Endometrial microvascular endothelial cells (primary cell): ENCODE measurements around the gene RABEP2. TPM values are rescaled to one million over a fixed set of nuclear protein-coding genes. Genes with fewer than 3 reads are reported as not detected.
"Not testable (repeated sequence)": the region's sequence is repeated elsewhere in the genome, so short reads cannot be mapped to it uniquely, and the experiment has no call there.

Experiments used
- in situ Hi-C: cut with HindIII; loops from 2 replicates; pipeline ENCODE4 v1.10.0; 2017; ENCODE audit warnings: low sequenced_read_pairs, low pct_unique_long_range_greater_than_20kb; ENCODE audit errors: inconsistent ontology term
- total RNA-seq: library from RNA; depleted of rRNA; stranded (reverse); fragments of >200 nt; gene quantifications from one replicate; pipeline ENCODE4 v1.2.3, GENCODE V29; 2015; ENCODE audit errors: inconsistent ontology term

The RABEP2 gene
- total RNA-seq, 1 donor from 2014 or later, result 116 TPM

DNA sequence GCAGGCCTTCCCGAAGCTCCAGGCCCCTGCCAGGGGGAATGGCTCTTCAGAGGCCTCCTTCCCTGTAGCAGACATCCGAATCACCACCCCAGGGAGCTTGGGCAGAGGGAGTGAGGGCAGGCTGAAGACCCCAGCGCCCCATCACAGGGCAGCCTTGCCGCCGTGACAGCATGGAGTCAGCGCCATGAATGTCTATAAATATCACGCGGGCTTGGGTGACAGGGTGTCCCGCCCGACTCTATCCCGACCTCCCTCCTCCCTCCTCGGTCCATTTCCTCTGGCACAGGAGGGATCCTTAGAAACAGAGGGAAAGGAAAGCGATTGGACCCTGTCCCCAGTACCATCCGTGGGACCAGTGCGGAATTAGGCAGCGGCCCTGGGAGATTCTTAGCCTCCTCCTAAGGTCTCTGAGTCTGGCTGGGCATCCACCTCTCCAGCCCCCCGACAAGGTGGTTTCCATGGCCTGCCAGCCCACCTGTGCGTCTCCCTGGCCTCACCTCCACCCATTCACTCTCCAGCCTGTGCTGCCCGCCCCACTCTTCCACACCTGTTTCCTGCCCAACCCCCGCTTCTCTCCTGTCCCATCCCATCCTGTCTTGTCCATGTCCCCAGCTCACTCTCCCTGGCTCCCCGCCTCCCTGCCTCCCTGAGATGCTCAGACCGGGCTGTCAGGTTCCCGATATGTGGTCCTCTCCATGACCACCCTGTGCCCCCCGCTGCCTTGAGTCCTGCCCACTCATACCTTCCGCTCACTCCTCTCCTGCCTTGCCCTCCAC lies 41.6 kb downstream of the RABEP2 start:
- in situ Hi-C loops, result no loop called here

DNA sequence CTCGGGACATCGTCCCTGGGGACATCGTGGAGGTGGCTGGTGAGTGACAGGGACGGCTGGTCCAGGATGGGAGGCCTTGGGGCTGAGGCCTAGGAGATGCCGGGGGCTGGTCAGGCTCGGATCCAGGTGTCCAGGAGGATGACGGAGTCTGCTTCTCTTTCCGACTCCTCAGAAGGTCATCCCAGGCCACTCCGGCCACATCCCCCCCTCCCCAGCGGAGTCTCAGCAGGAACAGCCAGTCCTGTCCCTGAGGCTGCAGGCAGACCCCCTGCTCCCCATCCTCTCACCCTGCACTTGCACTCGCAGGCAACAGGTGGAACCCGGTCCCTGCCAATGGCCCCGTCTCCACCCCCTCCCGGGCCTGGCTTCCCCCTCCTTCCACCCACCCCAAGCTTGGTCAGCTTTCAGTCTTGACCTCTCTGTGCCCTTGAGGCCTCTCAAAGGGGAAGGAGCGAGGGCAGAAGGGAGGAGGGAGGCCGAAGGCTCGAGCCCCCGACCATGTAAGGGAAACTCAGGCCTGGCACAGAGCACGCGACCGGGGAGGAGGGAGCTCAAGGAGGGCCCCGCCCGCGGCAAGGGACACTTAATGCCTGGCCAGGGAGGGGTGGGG lies 42.4 kb downstream of the RABEP2 start:
- in situ Hi-C loops, result no loop called here

DNA sequence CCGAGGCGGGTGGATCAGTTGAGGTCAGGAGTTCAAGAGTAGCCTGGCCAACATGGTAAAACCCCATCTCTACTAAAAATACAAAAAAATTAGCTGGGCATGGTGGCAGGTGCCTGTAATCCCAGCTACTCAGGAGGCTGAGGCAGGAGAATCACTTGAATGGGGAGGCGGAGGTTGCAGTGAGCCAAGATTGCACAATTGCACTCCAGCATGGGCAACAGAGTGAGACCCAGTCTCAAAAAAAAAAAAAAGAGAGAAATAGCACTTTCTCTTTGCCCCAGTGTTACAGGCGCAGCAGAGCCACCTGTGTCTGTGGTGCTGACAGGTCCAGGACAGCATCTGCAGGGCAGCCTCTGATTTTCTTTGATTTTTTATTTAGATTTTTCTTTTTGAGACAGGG lies 43.5 kb downstream of the RABEP2 start:
- in situ Hi-C loops, result not testable (repeated sequence)

DNA sequence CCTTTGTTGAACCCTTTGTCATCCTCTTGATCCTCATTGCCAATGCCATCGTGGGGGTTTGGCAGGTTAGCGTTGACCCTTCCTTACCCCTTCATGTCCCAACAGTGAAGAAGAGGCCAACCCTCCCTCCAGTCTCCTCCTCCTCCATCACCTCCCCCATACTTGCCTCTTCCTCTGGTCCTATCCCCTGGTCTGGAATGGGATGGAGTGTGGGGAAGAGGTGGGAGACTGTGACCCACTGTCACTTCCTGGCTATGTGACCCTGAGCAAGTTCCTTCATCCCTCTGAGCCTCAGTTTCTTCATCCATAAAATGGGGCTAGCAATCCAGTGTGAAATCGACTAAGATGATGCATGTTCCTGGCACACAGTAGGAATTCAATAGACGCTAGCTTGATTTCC lies 44.1 kb downstream of the RABEP2 start:
- in situ Hi-C loops, result no loop called here

DNA sequence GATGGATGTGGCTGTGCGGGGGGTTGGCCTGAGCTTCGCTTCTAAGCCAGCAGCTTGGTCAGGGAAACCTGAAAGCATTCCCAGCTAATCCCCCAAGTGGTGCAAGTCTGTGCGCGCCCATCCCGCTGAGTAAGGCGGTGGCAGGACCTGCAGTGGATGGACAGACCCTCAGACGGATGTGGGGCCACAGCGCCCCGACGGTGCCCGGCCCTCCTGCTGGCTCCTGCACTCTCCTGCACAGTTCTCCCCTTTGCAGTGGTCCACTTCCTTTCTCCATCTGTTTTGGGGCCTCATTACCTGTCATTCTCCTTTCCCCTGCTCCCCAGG lies 44.5 kb downstream of the RABEP2 start:
- in situ Hi-C loops, result no loop called here

DNA sequence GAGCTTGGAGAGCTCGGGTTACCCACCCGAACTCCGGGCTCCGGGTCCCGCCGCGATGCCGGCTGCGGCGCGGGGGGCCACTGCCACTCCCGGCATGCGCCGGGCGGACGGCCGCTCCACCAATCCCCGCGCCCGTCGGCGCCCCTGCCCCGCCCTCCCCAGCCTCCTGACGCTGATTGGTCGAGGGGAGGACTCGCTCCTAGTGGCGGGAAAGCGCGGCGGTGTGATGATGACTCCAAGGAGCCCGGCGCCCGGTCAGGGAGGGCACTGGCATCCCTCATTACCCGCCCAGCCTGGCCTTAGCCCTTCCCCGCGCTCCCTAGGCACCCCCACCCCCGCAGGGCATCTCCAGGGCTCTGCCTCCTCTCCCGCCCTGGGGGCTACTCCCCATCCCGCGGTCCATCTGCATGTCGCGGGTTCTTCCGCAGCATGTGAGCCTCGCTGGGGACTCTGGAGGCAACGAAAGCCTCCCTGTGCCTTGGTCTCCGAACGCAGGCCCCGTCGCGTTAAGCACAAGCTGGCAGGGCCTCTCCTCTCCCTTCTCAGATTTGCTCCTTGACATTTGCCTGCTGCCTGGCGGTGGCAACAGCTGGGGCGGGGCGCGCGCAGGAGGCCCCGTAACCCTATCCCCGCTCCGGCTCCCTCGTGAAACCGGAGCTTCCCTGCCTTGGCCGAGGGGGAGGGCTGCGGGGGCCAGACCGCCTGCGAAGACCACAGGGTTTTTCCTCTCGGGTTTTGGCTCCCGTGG lies 45.0 kb downstream of the RABEP2 start:
- in situ Hi-C loops, result no loop called here

DNA sequence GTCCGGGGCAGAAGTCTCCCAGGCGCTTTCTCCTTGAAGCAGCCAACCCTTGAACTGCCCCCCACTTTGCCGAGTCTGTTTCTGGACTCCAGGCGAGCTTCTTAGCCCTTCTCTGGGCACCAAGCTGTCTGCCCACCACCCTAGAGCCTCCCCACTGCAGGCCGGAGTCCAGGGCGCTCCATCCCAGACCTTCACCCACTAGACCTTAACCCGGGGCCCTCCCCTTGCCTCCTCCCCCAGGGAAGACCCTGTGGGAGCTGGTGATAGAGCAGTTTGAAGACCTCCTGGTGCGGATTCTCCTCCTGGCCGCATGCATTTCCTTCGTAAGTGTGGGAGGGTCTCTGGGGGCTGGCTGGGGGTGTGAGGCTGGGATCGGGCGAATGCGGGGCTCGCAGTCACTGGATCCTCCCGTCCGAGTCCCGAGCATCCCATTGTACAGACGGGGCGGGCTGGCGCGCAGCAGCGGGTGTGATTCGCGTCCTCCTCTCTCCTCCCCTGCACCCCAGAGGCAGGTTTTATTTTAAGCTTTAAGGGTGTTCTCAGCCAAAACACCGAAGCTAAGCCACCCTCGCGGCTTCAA lies 45.7 kb downstream of the RABEP2 start:
- in situ Hi-C loops, result no loop called here

DNA sequence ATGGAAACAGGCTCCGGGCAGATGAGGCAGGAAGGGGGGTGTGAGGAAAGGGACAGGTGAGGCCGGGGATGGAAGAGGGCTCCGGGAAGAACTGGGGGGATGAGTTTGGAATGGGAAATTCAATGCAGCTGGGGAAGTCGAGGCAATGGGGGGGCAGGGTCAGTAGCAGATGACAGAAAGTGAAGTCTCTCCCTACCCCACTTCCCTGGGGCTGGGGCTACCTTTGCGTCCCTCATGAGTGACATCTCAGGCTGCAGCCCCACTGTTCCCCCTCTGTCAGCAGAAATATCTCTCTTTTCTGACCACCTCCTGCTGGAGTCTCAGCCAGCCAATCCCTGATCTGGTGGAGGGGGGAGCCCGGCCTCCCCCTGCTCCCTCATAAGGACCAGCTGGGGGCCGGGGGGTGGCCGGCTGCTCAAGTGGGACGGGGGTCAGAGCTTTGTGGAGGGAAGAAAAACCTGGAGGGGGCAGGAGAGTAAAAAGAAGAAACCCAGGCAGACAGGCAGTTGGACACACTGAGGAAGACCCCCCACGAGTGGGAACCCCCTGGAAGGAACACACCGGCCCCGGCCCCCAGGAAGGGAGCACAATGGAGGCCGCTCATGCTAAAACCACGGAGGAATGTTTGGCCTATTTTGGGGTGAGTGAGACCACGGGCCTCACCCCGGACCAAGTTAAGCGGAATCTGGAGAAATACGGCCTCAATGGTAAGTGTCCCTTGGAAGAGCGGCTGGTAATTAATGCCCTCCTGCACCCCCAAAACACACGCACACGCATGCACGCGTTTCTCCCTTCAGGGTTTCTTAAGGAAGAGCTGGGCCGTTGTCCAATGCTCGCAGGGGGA lies 46.7 kb downstream of the RABEP2 start, which contains the start of gene ATP2A1:
Gene ATP2A1 (plus strand): TSS at position 406 of the 844 bp plus-strand sequence. CDS start 184 bp downstream, at position 590.
- in situ Hi-C loops, result no loop called here

DNA sequence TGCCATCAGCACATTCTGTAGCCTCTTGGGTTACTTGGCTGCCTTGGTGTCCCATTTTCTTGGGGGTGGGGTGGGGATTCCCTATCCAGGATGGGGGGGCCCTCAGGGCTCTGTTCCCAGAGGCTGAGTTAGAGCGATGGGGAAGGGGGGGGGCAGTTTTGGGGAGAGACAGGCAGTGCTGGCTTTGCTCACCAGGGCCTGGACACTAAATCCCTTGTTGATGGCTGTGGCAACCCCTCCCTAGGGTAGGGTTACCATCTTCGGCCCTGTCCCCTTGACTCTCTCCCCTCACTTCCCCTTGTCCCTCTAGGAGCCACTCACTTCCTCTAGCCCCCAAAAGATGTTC lies 47.4 kb downstream of the RABEP2 start:
- in situ Hi-C loops, result no loop called here

DNA sequence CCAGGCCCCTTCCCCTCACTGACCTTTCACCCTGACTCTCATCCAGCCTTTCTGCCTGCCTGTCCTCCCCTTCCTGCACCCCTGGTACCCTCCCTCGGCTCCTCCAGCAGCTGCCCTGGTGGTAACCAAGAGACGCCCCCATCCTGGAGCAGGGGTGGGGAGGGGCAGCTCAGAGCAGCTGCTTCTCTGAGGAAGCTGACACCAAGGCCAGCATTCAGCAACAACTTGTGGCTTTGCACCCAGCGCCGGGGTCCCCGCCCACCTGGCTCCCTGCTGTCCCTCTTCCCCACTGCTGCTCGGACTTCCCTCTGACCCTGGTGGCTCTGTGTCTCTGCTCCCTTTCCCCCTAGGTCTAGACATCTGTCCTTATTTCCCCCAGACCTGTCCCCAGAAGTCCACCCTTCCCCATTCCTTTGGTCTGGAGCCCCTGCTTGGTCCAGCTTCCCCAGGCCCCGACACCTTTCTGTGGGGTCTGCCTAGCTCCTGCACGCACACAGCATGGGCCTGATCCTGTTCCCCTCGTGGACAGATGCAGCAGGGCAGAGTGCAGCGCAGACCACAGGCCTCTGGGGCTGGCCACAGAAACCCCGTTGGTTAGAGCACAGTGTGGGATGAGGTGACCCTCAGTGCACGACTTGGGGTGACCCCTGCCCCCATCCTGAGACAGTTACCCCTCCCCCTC lies 47.9 kb downstream of the RABEP2 start:
- in situ Hi-C loops, result no loop called here

DNA sequence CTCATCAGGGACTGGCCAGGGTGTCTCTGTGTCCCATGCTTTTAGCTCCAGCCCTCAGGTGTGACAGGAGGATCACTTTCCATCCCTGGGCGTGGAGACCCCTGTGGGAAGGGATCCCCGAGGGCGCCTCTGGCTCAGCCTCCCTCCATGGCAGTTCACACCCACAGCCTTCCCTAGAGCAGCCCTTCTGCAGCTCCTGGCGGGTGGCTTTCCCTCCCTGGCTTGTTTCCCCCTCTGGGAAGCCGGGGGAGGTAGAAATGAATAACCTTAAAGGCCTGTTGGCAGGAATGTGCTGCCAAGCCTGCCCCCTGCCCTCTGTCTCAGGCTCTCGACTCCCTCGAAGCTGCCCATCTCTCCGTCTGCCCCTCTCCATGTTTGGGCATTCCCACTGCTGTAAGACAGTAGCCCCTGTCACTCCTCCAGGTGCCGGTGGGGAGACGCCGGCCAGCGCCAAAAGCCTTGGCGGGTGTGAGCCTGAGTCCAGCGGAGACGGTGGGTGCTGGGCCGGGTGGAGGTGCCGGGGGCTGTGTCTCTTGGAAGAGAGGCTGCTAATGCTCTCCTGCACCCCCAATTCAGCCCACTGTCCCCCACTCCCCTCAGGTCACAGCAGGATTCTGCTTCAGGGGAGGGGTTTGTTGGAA lies 48.9 kb downstream of the RABEP2 start:
- in situ Hi-C loops, result no loop called here

DNA sequence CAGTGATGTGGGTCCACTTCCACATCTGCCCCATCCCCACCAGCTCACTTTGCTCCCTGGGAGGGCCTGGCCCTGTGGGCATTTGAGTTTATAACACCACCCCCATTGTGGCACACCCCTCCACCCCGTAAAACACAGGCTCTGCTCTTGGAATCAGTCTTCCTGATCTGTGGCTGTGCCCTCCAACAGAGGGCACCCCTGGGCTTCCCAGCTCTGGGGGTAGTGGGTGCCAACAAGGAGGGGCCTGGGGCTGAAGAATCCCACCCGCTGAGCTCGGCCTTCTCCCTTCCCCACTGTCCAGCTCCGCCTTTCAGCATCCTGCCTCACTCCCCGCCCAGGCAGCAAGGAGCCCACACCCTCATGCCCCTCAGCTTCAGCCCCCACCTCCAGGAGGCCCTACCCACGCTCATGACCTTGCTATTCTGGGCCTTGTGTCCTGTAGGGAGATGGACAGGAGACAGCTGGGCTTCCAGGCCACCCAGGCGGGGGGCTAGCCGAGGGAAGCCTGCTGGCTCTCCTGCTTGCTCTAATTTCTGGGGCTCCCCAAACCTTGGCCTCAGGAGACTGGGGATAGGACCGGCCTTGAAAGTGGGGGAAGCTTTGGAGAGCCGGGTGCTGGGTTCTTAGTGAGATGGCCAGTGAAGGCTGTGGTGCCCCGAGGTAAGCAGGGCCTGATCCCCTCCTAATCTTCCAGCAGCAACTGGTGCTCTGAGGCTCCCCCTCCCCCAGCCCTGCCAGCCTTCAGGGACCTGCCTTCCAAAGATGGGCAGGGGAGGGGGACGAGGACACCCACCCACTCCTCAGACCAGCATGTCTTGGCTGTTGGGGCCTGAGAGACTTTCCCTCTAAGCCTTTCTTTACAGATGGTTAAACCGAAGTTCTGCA lies 49.7 kb downstream of the RABEP2 start:
- in situ Hi-C loops, result no loop called here

DNA sequence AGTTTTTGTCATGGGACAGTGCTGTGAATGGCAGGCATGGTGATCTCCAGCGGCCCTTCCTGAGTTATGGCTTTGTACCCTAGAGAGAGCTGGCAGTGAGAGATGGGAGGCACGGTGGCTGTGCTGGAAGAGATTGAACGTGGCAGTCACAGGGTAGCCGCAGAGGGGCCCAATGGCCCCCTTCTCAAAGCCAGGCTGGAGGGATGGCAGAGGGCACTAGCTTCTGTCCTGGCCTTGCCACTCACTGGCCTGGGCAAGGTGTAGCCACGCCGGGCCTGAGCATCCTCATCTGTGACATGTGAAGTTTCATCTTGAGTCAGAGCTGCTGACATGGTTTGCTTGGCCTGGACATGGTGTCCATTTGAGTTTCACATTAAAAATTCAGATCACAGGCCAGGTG lies 50.6 kb downstream of the RABEP2 start:
- in situ Hi-C loops, result no loop called here

DNA sequence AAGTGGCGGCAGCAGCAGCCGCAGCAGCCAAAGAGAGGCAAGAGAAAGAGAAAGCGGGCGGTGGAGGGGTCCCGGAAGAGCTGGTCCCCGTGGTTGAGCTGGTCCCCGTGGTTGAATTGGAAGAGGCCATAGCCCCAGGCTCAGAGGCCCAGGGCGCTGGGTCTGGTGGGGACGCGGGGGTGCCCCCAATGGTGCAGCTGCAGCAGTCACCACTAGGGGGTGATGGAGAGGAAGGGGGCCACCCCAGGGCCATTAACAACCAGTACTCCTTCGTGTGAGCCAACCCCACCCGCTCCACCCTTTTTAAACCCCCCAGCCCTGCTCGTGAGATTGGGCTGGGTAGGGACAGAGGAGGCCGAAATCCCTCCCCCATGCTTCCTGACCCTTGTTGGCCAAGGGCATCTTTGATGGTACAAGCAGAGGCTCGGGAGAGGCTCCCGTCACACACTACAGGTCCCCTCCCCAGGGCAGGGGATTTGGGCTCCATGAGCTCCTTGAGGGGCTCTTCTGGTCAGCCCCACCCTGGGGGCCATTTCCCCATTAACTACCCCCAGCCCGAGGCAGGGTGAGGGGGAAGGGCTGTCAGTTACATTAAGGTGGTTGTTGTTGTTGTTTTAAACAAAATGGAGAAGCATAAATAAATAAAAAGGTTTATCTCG lies 51.4 kb downstream of the RABEP2 start:
- in situ Hi-C loops, result no loop called here

DNA sequence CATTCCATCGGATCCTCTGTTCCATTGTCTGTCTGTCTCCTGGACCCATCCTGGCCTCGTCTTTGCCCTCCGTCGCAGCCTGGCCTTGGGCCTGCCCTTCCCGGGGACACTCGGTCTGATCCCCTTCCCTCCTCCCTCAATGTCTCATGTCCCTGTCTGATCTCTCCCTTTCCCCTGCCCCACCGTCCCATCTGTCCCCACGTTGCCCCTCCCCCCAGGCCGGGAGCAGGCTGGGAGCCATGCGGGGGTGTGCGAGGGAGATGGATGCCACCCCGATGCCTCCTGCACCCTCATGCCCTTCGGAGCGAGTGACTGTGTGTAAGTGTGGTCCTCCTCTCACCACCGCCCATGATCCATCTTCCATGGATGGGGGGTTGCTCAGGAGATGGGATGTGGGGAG lies 52.1 kb downstream of the RABEP2 start:
- in situ Hi-C loops, result no loop called here

DNA sequence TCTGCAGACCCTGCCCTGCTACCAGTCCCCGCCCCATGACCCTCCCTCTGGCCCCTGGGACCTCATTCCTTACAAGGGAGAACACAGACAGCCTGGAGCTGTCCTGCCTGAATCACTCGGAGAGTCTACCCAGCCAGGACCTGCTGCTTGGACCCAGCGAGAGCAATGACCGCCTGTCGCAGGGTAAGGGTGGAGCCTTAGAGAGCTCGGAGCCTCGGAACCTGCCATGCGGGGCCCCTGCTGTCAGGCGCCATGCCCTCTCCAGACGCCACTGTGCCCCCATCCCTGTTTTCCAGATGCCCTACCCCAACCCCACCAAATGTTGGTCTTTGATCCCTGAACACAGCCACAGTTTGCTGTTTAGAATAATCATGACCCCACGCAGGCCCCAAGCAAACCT lies 55.8 kb downstream of the RABEP2 start:
- in situ Hi-C loops, result no loop called here

DNA sequence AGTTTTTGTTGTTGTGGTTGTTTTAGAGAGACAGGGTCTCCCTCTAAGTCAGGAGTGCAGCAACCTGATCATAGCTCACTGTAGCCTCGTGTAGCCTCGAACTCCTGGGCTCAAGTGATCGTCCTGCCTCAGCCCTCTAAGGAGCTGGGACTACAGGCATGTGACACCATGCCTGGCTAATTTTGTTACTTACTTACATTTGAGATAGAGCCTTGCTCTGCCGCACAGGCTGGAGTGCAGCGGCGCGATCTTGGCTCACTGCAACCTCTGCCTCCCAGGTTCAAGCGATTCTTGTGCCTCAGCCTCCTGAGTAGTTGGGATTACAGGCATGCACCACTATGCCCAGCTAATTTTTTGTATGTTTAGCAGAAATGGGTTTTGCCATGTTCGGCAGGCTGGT lies 57.4 kb downstream of the RABEP2 start:
- in situ Hi-C loops, result not testable (repeated sequence)
